Small intestine (tissue), 7 donors: ENCODE data around the gene USH2A. TPM values are rescaled to one million over a fixed set of nuclear protein-coding genes. Genes with fewer than 3 reads are reported as not detected.
A peak's percentile ranks its signal among the peaks of the same experiment; 100 is the strongest.

Experiments used
- DNase-seq, 2 donors: peaks; one replicate each; pipeline versions ENCODE4 v3.0.0 to v3.0.0-alpha.2; 2013
- FAIRE-seq: peaks from 2 replicates; lab custom pipeline; 2012; peaks lifted over from hg19 to GRCh38; lab: Jason Lieb, UNC
- H3K27ac ChIP-seq, 3 donors: one replicate each; pipeline ENCODE4 v1.5.1; 2013; ENCODE audit warnings: low read length in 2 of 3, mild to moderate bottlenecking in 2 of 3, control low read depth in 1 of 3, inconsistent platforms in 1 of 3, low read depth in 1 of 3, moderate library complexity in 1 of 3
- H3K27me3 ChIP-seq, 3 donors: one replicate each; pipeline ENCODE4 v1.6.1; 2013; ENCODE audit warnings: low read length in 3 of 3, inconsistent platforms in 1 of 3; ENCODE audit not compliant: control insufficient read depth in 3 of 3, insufficient read depth in 3 of 3
- H3K36me3 ChIP-seq, 3 donors: one replicate each; pipeline ENCODE4 v1.6.1; 2013; ENCODE audit warnings: low read length in 3 of 3, inconsistent platforms in 1 of 3, low read depth in 1 of 3, mild to moderate bottlenecking in 1 of 3, moderate library complexity in 1 of 3; ENCODE audit not compliant: control insufficient read depth in 3 of 3, insufficient read depth in 2 of 3
- H3K4me1 ChIP-seq, 3 donors: one replicate each; pipeline ENCODE4 v1.6.1; 2013; ENCODE audit warnings: low read length in 2 of 3, inconsistent platforms in 1 of 3, low read depth in 1 of 3, mild to moderate bottlenecking in 1 of 3, moderate library complexity in 1 of 3; ENCODE audit not compliant: control insufficient read depth in 3 of 3, insufficient read depth in 2 of 3
- H3K4me3 ChIP-seq, 3 donors: one replicate each; pipeline ENCODE4 v1.5.1; 2013; ENCODE audit warnings: low read length in 3 of 3, control low read depth in 1 of 3, inconsistent platforms in 1 of 3, low read depth in 1 of 3, mild to moderate bottlenecking in 1 of 3, moderate library complexity in 1 of 3
- H3K9me3 ChIP-seq, 2 donors: one replicate each; pipeline ENCODE4 v1.6.1; 2013; ENCODE audit warnings: low read depth in 1 of 2, low read length in 1 of 2; ENCODE audit not compliant: control insufficient read depth in 2 of 2, insufficient read depth in 1 of 2
- WGBS, 3 donors: extraction: QIAGEN DNeasy Blood & Tissue Kit; methylation state at CpG; one replicate each; pipeline ENCODE4 v1.1.7; 2013; 5-methylcytosine and 5-hydroxymethylcytosine counted together
- polyA plus RNA-seq, 4 donors: library from polyadenylated mRNA; stranded (reverse) in 3 of 4; unstranded in 1 of 4; fragments of 200-250 nt in 3 of 4; fragments of 120-200 nt in 1 of 4; gene quantifications; one replicate each; pipeline versions ENCODE4 v1.2.1 to v1.2.3, GENCODE V29; 2013
- donor health status: healthy with polysubstance abuse.
- donor health status: control.
- donor health status: control.
- donor health status: Bipolar disorder and iron deficiency.
- donor health status: healthy.

Gene USH2A
- polyA plus RNA-seq, 4 donors = under 0.01 to 0.07 TPM; not detected in 2

GRCh38 chr1:216073793-216074595 lies 349.3 kb downstream of the USH2A start:
- 86 to 87% (median 86%) methylated on average over 8 of the region's 8 CpGs for WGBS, 3 donors
- DNase-seq (no peak), FAIRE-seq (no peak)
- no peaks in the 10 kb centered on the region for H3K27me3 ChIP-seq
- H3K27ac ChIP-seq = no peak overlapping the region
- no peaks in the 10 kb centered on the region for H3K9me3 ChIP-seq
- no peak overlapping the region for H3K4me3 ChIP-seq
- no peaks in the 10 kb centered on the region for H3K36me3 ChIP-seq
- no peaks in the 10 kb centered on the region for H3K4me1 ChIP-seq

GRCh38 chr1:216071262-216071661 lies 352.0 kb downstream of the USH2A start:
- Histone ChIP-seq H3K27ac (no peak overlapping the region), H3K9me3 (no peaks in the 10 kb centered on the region), H3K36me3 (no peaks in the 10 kb centered on the region), H3K4me1 (no peaks in the 10 kb centered on the region), H3K27me3 (no peaks in the 10 kb centered on the region), H3K4me3 (no peak overlapping the region)
- WGBS, 3 donors = 15 to 54% (median 32%) methylated on average over 3 of the region's 3 CpGs
- DNase-seq (peak; percentile 44 to 53), FAIRE-seq (no peak)

GRCh38 chr1:216064643-216065042 lies 358.6 kb downstream of the USH2A start:
- no peak overlapping the region for H3K4me3 ChIP-seq
- FAIRE-seq = no peak

GRCh38 chr1:216057947-216058346 lies 365.3 kb downstream of the USH2A start:
- 91 to 94% (median 93%) methylated on average over 4 of the region's 4 CpGs for WGBS, 3 donors
- Histone ChIP-seq H3K9me3 (no peaks in the 10 kb centered on the region), H3K4me1 (no peaks in the 10 kb centered on the region), H3K27ac (no peak overlapping the region), H3K27me3 (no peaks in the 10 kb centered on the region), H3K36me3 (no peaks in the 10 kb centered on the region), H3K4me3 (no peak overlapping the region)
- no peak for FAIRE-seq
- no peak for DNase-seq

More at GRCh38 chr1:216064643-216065042, 358.6 kb downstream of the USH2A start:
- H3K27me3 ChIP-seq = no peaks in the 10 kb centered on the region
- H3K27ac ChIP-seq = no peak overlapping the region
- no peak for DNase-seq
- H3K4me1 ChIP-seq = no peaks in the 10 kb centered on the region
- H3K9me3 ChIP-seq = no peaks in the 10 kb centered on the region
- H3K36me3 ChIP-seq = no peaks in the 10 kb centered on the region

GRCh38 chr1:216057063-216057462 lies 366.2 kb downstream of the USH2A start:
- DNase-seq (no peak), FAIRE-seq (no peak)
- no peaks in the 10 kb centered on the region for H3K4me1 ChIP-seq
- WGBS, 3 donors = 29 to 52% (median 38%) methylated on average over 1 of the region's 1 CpG
- no peak overlapping the region for H3K4me3 ChIP-seq
- no peak overlapping the region for H3K27ac ChIP-seq
- H3K9me3 ChIP-seq = no peaks in the 10 kb centered on the region
- no peaks in the 10 kb centered on the region for H3K36me3 ChIP-seq
- H3K27me3 ChIP-seq = no peaks in the 10 kb centered on the region

- 18 to 44% (median 21%) methylated on average over 1 of the region's 1 CpG for WGBS, 3 donors
- no peaks in the 10 kb centered on the region for H3K36me3 ChIP-seq
- H3K9me3 ChIP-seq = no peaks in the 10 kb centered on the region
- H3K4me1 ChIP-seq = no peaks in the 10 kb centered on the region
- DNase-seq (no peak), FAIRE-seq (no peak)
- no peaks in the 10 kb centered on the region for H3K27me3 ChIP-seq
- H3K4me3 ChIP-seq = no peak overlapping the region
- no peak overlapping the region for H3K27ac ChIP-seq
These were observed 368.2 kb downstream of the USH2A start for GRCh38 chr1:216055004-216055403.

- DNase-seq (no peak), FAIRE-seq (no peak)
- no peaks in the 10 kb centered on the region for H3K36me3 ChIP-seq
- no peaks in the 10 kb centered on the region for H3K9me3 ChIP-seq
- H3K4me1 ChIP-seq = no peaks in the 10 kb centered on the region
- H3K27me3 ChIP-seq = no peaks in the 10 kb centered on the region
- H3K4me3 ChIP-seq = no peak overlapping the region
- WGBS, 3 donors = 22 to 67% (median 46%) methylated on average over 7 of the region's 7 CpGs
- H3K27ac ChIP-seq = no peak overlapping the region
These were observed 368.6 kb downstream of the USH2A start for GRCh38 chr1:216054600-216054999.

GRCh38 chr1:216051071-216051470 lies 372.2 kb downstream of the USH2A start:
- Histone ChIP-seq H3K36me3 (no peaks in the 10 kb centered on the region), H3K27ac (no peak overlapping the region), H3K4me3 (no peak overlapping the region), H3K27me3 (no peaks in the 10 kb centered on the region), H3K9me3 (no peaks in the 10 kb centered on the region), H3K4me1 (no peaks in the 10 kb centered on the region)
- FAIRE-seq = no peak
- DNase-seq = no peak
- 71 to 72% (median 72%) methylated on average over 3 of the region's 3 CpGs for WGBS, 3 donors
